ENCODE results near the gene IL15. TPM values are rescaled to one million over a fixed set of nuclear protein-coding genes. Genes with fewer than 3 reads are reported as not detected.
"Not testable (repeated sequence)": the region's sequence is repeated elsewhere in the genome, so short reads cannot be mapped to it uniquely, and the experiment has no call there.

The IL15 gene
- total and polyA plus RNA-seq, 8 donors = 1.2 to 15.6 (median 3.4) TPM

GRCh38 chr4:141684785-141685184 is 48.4 kb downstream of the IL15 start:
- H3K36me3 ChIP-seq = peaks cover 0 to 3% (median 0%) of the 10 kb centered on the region in 4 donors
- no peaks in the 10 kb centered on the region for H3K27me3 ChIP-seq
- H3K4me3 ChIP-seq = no peak overlapping the region
- peaks cover 0 to 20% (median 2%) of the 10 kb centered on the region in 4 donors for H3K4me1 ChIP-seq
- TF ChIP-seq CTCF (IDR thresholded peaks at IDR 0.05) = no peak
- TF ChIP-seq EP300 (IDR thresholded peaks at IDR 0.05) = no peak
- TF ChIP-seq POLR2AphosphoS5 (IDR thresholded peaks at IDR 0.05) = no peak
- H3K27ac ChIP-seq = no peak overlapping the region
- intact Hi-C loops (cut with DNase I; ENCODE audit: low total_unique reads) = no loop called here
- no peak for DNase-seq
- WGBS, 5 donors = 86 to 94% (median 91%) methylated on average over 3 of the region's 3 CpGs
- H3K9me3 ChIP-seq = no peaks in the 10 kb centered on the region

- 72 to 86% (median 83%) methylated on average over 8 of the region's 8 CpGs for WGBS, 5 donors
- no peaks in the 10 kb centered on the region for H3K9me3 ChIP-seq
- peaks cover 0 to 11% (median 0%) of the 10 kb centered on the region in 4 donors for H3K4me1 ChIP-seq
- peaks cover 0 to 10% (median 0%) of the 10 kb centered on the region in 4 donors for H3K36me3 ChIP-seq
- no peak overlapping the region for H3K4me3 ChIP-seq
- no peak overlapping the region for H3K27ac ChIP-seq
- H3K27me3 ChIP-seq = no peaks in the 10 kb centered on the region
- TF ChIP-seq POLR2AphosphoS5 (IDR thresholded peaks at IDR 0.05) (peak in 1 of 3 donors; percentile 12), POLR2A (IDR thresholded peaks at IDR 0.05) (no peak), EP300 (IDR thresholded peaks at IDR 0.05) (no peak), CTCF (IDR thresholded peaks at IDR 0.05) (no peak)
- DNase-seq = peak in 1 of 2 donors; percentile 26
- intact Hi-C loops (cut with DNase I; ENCODE audit: low total_unique reads) = no loop called here
Observed at GRCh38 chr4:141686146-141686775, 49.9 kb downstream of the IL15 start.

GRCh38 chr4:141686879-141687278 is 50.5 kb downstream of the IL15 start:
- peak in 1 of 2 donors; percentile 44 for DNase-seq
- intact Hi-C loops (cut with DNase I; ENCODE audit: low total_unique reads) = no loop called here

GRCh38 chr4:141689726-141690296 is 53.4 kb downstream of the IL15 start:
- H3K27ac ChIP-seq; intact Hi-C loops (cut with DNase I; ENCODE audit: low total_unique reads): not testable (repeated sequence)

More at GRCh38 chr4:141686879-141687278, 50.5 kb downstream of the IL15 start:
- Histone ChIP-seq H3K36me3 (peaks cover 0 to 10% (median 0%) of the 10 kb centered on the region in 4 donors), H3K9me3 (no peaks in the 10 kb centered on the region), H3K4me1 (peaks cover 0 to 11% (median 0%) of the 10 kb centered on the region in 4 donors), H3K4me3 (no peak overlapping the region), H3K27ac (no peak overlapping the region), H3K27me3 (no peaks in the 10 kb centered on the region)
- no peak for TF ChIP-seq CTCF (IDR thresholded peaks at IDR 0.05)
- no peak for TF ChIP-seq EP300 (IDR thresholded peaks at IDR 0.05)
- no peak for TF ChIP-seq POLR2A (IDR thresholded peaks at IDR 0.05)
- TF ChIP-seq POLR2AphosphoS5 (IDR thresholded peaks at IDR 0.05) = no peak

GRCh38 chr4:141691247-141691646 is 54.9 kb downstream of the IL15 start:
- H3K4me3 ChIP-seq; DNase-seq; H3K27me3 ChIP-seq; intact Hi-C loops (cut with DNase I; ENCODE audit: low total_unique reads); H3K27ac ChIP-seq; H3K9me3 ChIP-seq; H3K36me3 ChIP-seq: not testable (repeated sequence)
- H3K4me1 ChIP-seq = peaks cover 0 to 11% (median 0%) of the 10 kb centered on the region in 4 donors
- 70 to 90% (median 82%) methylated on average over 1 of the region's 1 CpG for WGBS, 5 donors

More at GRCh38 chr4:141689726-141690296, 53.4 kb downstream of the IL15 start:
- peaks cover 0 to 11% (median 0%) of the 10 kb centered on the region in 4 donors for H3K4me1 ChIP-seq
- H3K36me3 ChIP-seq, H3K27me3 ChIP-seq, H3K4me3 ChIP-seq, H3K9me3 ChIP-seq, DNase-seq: not testable (repeated sequence)
- 95 to 98% (median 97%) methylated on average over 12 to 29 of the region's 29 CpGs for WGBS, 5 donors

Data from stomach (tissue), 9 donors.